K562 (cell line): Measurements from ENCODE around the gene PCK2. TPM values are rescaled to one million over a fixed set of nuclear protein-coding genes. Genes with fewer than 3 reads are reported as not detected.

Experiments
- CREB1 ChIP-seq, 2 experiments: sonication (generic) in 1 of 2; formaldehyde crosslinking in 1 of 2; IDR thresholded peaks; 2 replicates each; pipeline versions ENCODE4 v1.6.1 to v1.8.0; 2012 to 2022; ENCODE audit warnings: inconsistent platforms in 1 of 2, mild to moderate bottlenecking in 1 of 2, missing genetic modification reagents in 1 of 2, moderate library complexity in 1 of 2
- NFIX ChIP-seq: fragments of 250-450 bp; sonication (Bioruptor Pico); IDR thresholded peaks from 2 replicates; pipeline ENCODE4 v1.4.0; 2020; ENCODE audit warnings: low read depth, mild to moderate bottlenecking, moderate library complexity
- ZBTB17 ChIP-seq: fragments of 450-650 bp; formaldehyde crosslinking; IDR thresholded peaks from 2 replicates; pipeline ENCODE4 v1.4.0; 2020; ENCODE audit warnings: mild to moderate bottlenecking
- ZSCAN32 ChIP-seq: fragments of 450-650 bp; formaldehyde crosslinking; IDR thresholded peaks from 2 replicates; pipeline ENCODE4 v1.4.0; 2020; ENCODE audit warnings: mild to moderate bottlenecking, moderate library complexity
- polyA plus RNA-seq, 8 experiments: library from polyadenylated mRNA; depleted of rRNA in 4 of 8; stranded (reverse) in 5 of 8; unstranded in 3 of 8; fragments of >200 nt; fragmentation: Nextera tagmentation in 2 of 8; fragmentation: Illumina TruSeq in 1 of 8; extraction: Ambion mirVana in 2 of 8; extraction: Trizol in 1 of 8; gene quantifications; 2 replicates each; pipeline versions ENCODE4 v1.2.1 to v1.2.3, GENCODE V29; 2011 to 2014; ENCODE audit warnings: inconsistent platforms in 1 of 8, missing spikeins in 1 of 8
- total RNA-seq, 7 experiments: library from RNA; depleted of rRNA in 6 of 7; stranded (reverse); fragments of >200 nt in 6 of 7; fragmentation: Illumina TruSeq in 2 of 7; extraction: Trizol in 2 of 7; gene quantifications; 2 replicates each; pipeline versions ENCODE4 v1.2.1 to v1.2.3, GENCODE V29; 2011 to 2021; ENCODE audit warnings: low replicate concordance in 1 of 7
- TF ChIP-seq, protein P1 (sequence below): sonication (generic); formaldehyde crosslinking; IDR thresholded peaks from 2 replicates; pipeline ENCODE4 v1.8.0; 2023; ENCODE audit warnings: missing genetic modification reagents, mild to moderate bottlenecking, borderline replicate concordance
- TF ChIP-seq, protein P2 (sequence below), 2 experiments: fragments of 450-650 bp; conservative IDR thresholded peaks; 2 replicates each; pipeline ENCODE4 v1.6.1; 2017; ENCODE audit warnings: mild to moderate bottlenecking in 2 of 2, moderate library complexity in 2 of 2
- TF ChIP-seq, protein P3 (sequence below): sonication (generic); formaldehyde crosslinking; IDR thresholded peaks from 2 replicates; pipeline ENCODE4 v1.8.1; 2023; ENCODE audit warnings: missing genetic modification reagents, mild to moderate bottlenecking, borderline replicate concordance

The PCK2 gene
- total and polyA plus RNA-seq, 9 of the 15 experiments (the other 6 are each of a cell fraction or from before 2014, with no cell fraction given) = 3.3 to 60.9 (median 30.4) TPM

DNA sequence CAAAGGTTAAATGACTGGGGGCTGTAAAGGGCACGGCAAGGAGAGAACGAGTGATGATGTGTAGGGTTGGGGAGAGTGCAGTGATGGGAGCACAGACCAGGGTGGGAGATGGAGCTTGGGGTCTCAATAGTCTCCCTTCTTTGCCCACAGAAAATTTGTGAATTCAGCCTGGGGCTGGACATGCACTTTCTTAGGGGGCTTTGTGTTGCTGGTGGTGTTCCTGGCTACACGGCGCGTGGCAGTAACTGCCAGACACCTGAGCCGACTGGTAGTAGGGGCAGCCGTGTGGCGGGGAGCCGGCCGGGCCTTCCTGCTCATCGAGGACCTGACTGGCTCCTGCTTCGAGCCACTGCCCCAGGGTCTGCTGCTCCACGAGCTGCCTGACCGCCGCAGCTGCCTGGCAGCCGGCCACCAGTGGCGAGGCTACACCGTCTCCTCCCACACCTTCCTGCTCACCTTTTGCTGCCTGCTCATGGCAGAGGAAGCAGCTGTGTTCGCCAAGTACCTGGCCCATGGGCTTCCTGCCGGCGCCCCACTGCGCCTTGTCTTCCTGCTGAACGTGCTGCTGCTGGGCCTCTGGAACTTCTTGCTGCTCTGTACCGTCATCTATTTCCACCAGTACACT, 38.1 kb downstream of the PCK2 start (continued):
- TF ChIP-seq, protein P1, sequence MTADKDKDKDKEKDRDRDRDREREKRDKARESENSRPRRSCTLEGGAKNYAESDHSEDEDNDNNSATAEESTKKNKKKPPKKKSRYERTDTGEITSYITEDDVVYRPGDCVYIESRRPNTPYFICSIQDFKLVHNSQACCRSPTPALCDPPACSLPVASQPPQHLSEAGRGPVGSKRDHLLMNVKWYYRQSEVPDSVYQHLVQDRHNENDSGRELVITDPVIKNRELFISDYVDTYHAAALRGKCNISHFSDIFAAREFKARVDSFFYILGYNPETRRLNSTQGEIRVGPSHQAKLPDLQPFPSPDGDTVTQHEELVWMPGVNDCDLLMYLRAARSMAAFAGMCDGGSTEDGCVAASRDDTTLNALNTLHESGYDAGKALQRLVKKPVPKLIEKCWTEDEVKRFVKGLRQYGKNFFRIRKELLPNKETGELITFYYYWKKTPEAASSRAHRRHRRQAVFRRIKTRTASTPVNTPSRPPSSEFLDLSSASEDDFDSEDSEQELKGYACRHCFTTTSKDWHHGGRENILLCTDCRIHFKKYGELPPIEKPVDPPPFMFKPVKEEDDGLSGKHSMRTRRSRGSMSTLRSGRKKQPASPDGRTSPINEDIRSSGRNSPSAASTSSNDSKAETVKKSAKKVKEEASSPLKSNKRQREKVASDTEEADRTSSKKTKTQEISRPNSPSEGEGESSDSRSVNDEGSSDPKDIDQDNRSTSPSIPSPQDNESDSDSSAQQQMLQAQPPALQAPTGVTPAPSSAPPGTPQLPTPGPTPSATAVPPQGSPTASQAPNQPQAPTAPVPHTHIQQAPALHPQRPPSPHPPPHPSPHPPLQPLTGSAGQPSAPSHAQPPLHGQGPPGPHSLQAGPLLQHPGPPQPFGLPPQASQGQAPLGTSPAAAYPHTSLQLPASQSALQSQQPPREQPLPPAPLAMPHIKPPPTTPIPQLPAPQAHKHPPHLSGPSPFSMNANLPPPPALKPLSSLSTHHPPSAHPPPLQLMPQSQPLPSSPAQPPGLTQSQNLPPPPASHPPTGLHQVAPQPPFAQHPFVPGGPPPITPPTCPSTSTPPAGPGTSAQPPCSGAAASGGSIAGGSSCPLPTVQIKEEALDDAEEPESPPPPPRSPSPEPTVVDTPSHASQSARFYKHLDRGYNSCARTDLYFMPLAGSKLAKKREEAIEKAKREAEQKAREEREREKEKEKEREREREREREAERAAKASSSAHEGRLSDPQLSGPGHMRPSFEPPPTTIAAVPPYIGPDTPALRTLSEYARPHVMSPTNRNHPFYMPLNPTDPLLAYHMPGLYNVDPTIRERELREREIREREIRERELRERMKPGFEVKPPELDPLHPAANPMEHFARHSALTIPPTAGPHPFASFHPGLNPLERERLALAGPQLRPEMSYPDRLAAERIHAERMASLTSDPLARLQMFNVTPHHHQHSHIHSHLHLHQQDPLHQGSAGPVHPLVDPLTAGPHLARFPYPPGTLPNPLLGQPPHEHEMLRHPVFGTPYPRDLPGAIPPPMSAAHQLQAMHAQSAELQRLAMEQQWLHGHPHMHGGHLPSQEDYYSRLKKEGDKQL (CRISPR knock-in tag) = no peak
- TF ChIP-seq, protein P2, sequence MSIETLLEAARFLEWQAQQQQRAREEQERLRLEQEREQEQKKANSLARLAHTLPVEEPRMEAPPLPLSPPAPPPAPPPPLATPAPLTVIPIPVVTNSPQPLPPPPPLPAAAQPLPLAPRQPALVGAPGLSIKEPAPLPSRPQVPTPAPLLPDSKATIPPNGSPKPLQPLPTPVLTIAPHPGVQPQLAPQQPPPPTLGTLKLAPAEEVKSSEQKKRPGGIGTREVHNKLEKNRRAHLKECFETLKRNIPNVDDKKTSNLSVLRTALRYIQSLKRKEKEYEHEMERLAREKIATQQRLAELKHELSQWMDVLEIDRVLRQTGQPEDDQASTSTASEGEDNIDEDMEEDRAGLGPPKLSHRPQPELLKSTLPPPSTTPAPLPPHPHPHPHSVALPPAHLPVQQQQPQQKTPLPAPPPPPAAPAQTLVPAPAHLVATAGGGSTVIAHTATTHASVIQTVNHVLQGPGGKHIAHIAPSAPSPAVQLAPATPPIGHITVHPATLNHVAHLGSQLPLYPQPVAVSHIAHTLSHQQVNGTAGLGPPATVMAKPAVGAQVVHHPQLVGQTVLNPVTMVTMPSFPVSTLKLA (conservative IDR thresholded peaks at IDR 0.05) = no peak
- TF ChIP-seq ZBTB17 (CRISPR knock-in tag) (no peak), ZSCAN32 (CRISPR knock-in tag) (no peak), CREB1 (IDR thresholded peaks at IDR 0.05) (no peak), CREB1 (CRISPR knock-in tag; IDR thresholded peaks at IDR 0.05) (no peak), NFIX (no peak)
- TF ChIP-seq, protein P3, sequence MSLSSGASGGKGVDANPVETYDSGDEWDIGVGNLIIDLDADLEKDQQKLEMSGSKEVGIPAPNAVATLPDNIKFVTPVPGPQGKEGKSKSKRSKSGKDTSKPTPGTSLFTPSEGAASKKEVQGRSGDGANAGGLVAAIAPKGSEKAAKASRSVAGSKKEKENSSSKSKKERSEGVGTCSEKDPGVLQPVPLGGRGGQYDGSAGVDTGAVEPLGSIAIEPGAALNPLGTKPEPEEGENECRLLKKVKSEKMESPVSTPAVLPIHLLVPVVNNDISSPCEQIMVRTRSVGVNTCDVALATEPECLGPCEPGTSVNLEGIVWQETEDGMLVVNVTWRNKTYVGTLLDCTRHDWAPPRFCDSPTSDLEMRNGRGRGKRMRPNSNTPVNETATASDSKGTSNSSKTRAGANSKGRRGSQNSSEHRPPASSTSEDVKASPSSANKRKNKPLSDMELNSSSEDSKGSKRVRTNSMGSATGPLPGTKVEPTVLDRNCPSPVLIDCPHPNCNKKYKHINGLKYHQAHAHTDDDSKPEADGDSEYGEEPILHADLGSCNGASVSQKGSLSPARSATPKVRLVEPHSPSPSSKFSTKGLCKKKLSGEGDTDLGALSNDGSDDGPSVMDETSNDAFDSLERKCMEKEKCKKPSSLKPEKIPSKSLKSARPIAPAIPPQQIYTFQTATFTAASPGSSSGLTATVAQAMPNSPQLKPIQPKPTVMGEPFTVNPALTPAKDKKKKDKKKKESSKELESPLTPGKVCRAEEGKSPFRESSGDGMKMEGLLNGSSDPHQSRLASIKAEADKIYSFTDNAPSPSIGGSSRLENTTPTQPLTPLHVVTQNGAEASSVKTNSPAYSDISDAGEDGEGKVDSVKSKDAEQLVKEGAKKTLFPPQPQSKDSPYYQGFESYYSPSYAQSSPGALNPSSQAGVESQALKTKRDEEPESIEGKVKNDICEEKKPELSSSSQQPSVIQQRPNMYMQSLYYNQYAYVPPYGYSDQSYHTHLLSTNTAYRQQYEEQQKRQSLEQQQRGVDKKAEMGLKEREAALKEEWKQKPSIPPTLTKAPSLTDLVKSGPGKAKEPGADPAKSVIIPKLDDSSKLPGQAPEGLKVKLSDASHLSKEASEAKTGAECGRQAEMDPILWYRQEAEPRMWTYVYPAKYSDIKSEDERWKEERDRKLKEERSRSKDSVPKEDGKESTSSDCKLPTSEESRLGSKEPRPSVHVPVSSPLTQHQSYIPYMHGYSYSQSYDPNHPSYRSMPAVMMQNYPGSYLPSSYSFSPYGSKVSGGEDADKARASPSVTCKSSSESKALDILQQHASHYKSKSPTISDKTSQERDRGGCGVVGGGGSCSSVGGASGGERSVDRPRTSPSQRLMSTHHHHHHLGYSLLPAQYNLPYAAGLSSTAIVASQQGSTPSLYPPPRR = no peak
